GM18867 (cell line): Measurements from ENCODE around the gene DTNBP1.
A peak's percentile ranks its signal among the peaks of the same experiment; 100 is the strongest.

Experiments
- ATAC-seq: cut with Tn5 transposase; IDR thresholded peaks from one replicate; pipeline ENCODE4 v1.9.1; 2021; ENCODE audit warnings: mild to moderate bottlenecking, moderate library complexity; ENCODE audit not compliant: unreplicated experiment

The DTNBP1 gene

GRCh38 chr6:15536198-15536955 lies 126.5 kb downstream of the DTNBP1 start:
- ATAC-seq: no peak

- no peak for ATAC-seq
Measured at GRCh38 chr6:15535495-15536197, 127.2 kb downstream of the DTNBP1 start.

- ATAC-seq: no peak
Measured at GRCh38 chr6:15534974-15535373, 127.9 kb downstream of the DTNBP1 start.

GRCh38 chr6:15533379-15534026 lies 129.3 kb downstream of the DTNBP1 start:
- ATAC-seq: no peak

GRCh38 chr6:15531973-15532372 lies 130.9 kb downstream of the DTNBP1 start:
- no peak for ATAC-seq

- ATAC-seq: no peak
Measured at GRCh38 chr6:15530411-15530810, 132.4 kb downstream of the DTNBP1 start.

- no peak for ATAC-seq
Measured at GRCh38 chr6:15528870-15529269, 134.0 kb downstream of the DTNBP1 start.

GRCh38 chr6:15527838-15528617 lies 134.8 kb downstream of the DTNBP1 start:
- ATAC-seq: no peak

GRCh38 chr6:15526212-15526701 lies 136.6 kb downstream of the DTNBP1 start:
- ATAC-seq: peak; percentile 79

- no peak for ATAC-seq
Measured at GRCh38 chr6:15524861-15525401, 137.9 kb downstream of the DTNBP1 start.

- no peak for ATAC-seq
Measured at GRCh38 chr6:15523679-15524630, 138.9 kb downstream of the DTNBP1 start.

- no peak for ATAC-seq
Measured at GRCh38 chr6:15522856-15523529, 139.8 kb downstream of the DTNBP1 start.

- no peak for ATAC-seq
Measured at GRCh38 chr6:15522427-15522826, 140.4 kb downstream of the DTNBP1 start.

- no peak for ATAC-seq
Measured at GRCh38 chr6:15522026-15522425, 140.8 kb downstream of the DTNBP1 start.

- no peak for ATAC-seq
Measured at GRCh38 chr6:15521582-15521981, 141.2 kb downstream of the DTNBP1 start.

- ATAC-seq: no peak
Measured at GRCh38 chr6:15520626-15521203, 142.1 kb downstream of the DTNBP1 start.

GRCh38 chr6:15519681-15520080 lies 143.1 kb downstream of the DTNBP1 start:
- ATAC-seq: no peak

GRCh38 chr6:15518878-15519277 lies 143.9 kb downstream of the DTNBP1 start:
- no peak for ATAC-seq

GRCh38 chr6:15518057-15518456 lies 144.8 kb downstream of the DTNBP1 start:
- ATAC-seq: no peak
